PC-3 (cell line): ENCODE measurements around the gene H19. TPM values are rescaled to one million over a fixed set of nuclear protein-coding genes. Genes with fewer than 3 reads are reported as not detected.
A peak's percentile ranks its signal among the peaks of the same experiment; 100 is the strongest.

ENCODE experiments used
- ATAC-seq: fragments of 200-7000 bp; cut with Tn5 transposase; 2 replicates; pipeline ENCODE4 v1.9.1; 2020; ENCODE audit warnings: mild to moderate bottlenecking, moderate library complexity
- BruUV-seq: library from RNA; stranded (reverse); fragments of 400-500 nt; replicated peaks from 2 replicates; lab custom pipeline; 2021; lab: Mats Ljungman, UMichigan
- CTCF ChIA-PET: fragments of 300-600 bp; sonication (Branson Sonifier 250); formaldehyde crosslinking; loops from one replicate; lab custom pipeline; 2022; ENCODE audit warnings: antibody characterized with exemption; lab: Charles Lee
- POLR2A ChIA-PET: fragments of 300-600 bp; sonication (Branson Sonifier 250); formaldehyde crosslinking; loops from one replicate; lab custom pipeline; 2022; ENCODE audit warnings: antibody characterized with exemption; ENCODE audit not compliant: unreplicated experiment; lab: Charles Lee
- DNase-seq: peaks from one replicate; pipeline ENCODE4 v3.0.0-alpha.2; 2015
- H2AFZ ChIP-seq: fragments of 300-600 bp; sonication (generic); 2 replicates; pipeline ENCODE4 v1.6.0; 2016; ENCODE audit warnings: antibody characterized with exemption, low read length
- H3F3A ChIP-seq: fragments of 300-600 bp; sonication (generic); one replicate; pipeline ENCODE4 v1.6.0; 2017; ENCODE audit warnings: antibody characterized with exemption, low read length, control low read depth, mild to moderate bottlenecking; ENCODE audit not compliant: unreplicated experiment
- H3K27ac ChIP-seq: fragments of 300-600 bp; sonication (generic); 2 replicates; pipeline ENCODE4 v1.5.1; 2016; ENCODE audit warnings: mild to moderate bottlenecking, low read length
- H3K27me3 ChIP-seq: fragments of 300-600 bp; sonication (generic); 2 replicates; pipeline ENCODE4 v1.6.1; 2016; ENCODE audit warnings: low read length, mixed read lengths
- H3K36me3 ChIP-seq: fragments of 300-600 bp; sonication (generic); 2 replicates; pipeline ENCODE4 v1.6.1; 2016; ENCODE audit warnings: low read depth, mixed run types, low read length, mixed read lengths
- H3K4me1 ChIP-seq: fragments of 300-600 bp; sonication (generic); 2 replicates; pipeline ENCODE4 v1.5.1; 2016; ENCODE audit warnings: low read length; ENCODE audit not compliant: insufficient read depth
- H3K4me2 ChIP-seq: fragments of 300-600 bp; sonication (generic); 2 replicates; pipeline ENCODE4 v1.6.0; 2016; ENCODE audit warnings: low read length
- H3K4me3 ChIP-seq: fragments of 300-600 bp; sonication (generic); 2 replicates; pipeline ENCODE4 v1.5.1; 2016; ENCODE audit warnings: mild to moderate bottlenecking, low read length, mixed read lengths
- H3K79me2 ChIP-seq: fragments of 300-600 bp; sonication (generic); 2 replicates; pipeline ENCODE4 v1.6.1; 2017; ENCODE audit warnings: low read length, mixed read lengths
- H3K9ac ChIP-seq: fragments of 300-600 bp; sonication (generic); 2 replicates; pipeline ENCODE4 v1.6.0; 2016; ENCODE audit warnings: mild to moderate bottlenecking, low read length
- H3K9me2 ChIP-seq: fragments of 300-600 bp; sonication (generic); replicated peaks from 2 replicates; pipeline ENCODE4 v1.6.1; 2016; ENCODE audit warnings: mixed run types, low read length, mixed read lengths
- H3K9me3 ChIP-seq: fragments of 300-600 bp; sonication (generic); 2 replicates; pipeline ENCODE4 v1.6.1; 2016; ENCODE audit warnings: low read length, mixed read lengths
- H4K20me1 ChIP-seq: fragments of 300-600 bp; sonication (generic); 2 replicates; pipeline ENCODE4 v1.6.1; 2016; ENCODE audit warnings: low read length, mixed read lengths
- CTCF ChIP-seq: fragments of 300-600 bp; sonication (generic); conservative IDR thresholded peaks from 2 replicates; pipeline ENCODE4 v1.5.1; 2017; ENCODE audit warnings: antibody characterized with exemption, low read depth, mild to moderate bottlenecking, low read length
- EZH2 ChIP-seq: fragments of 300-600 bp; sonication (generic); IDR thresholded peaks from one replicate; pipeline ENCODE4 v1.6.1; 2017; ENCODE audit warnings: antibody characterized with exemption, mild to moderate bottlenecking, low read length; ENCODE audit not compliant: unreplicated experiment
- EZH2phosphoT487 ChIP-seq: fragments of 300-600 bp; sonication (generic); IDR thresholded peaks from 2 replicates; pipeline ENCODE4 v1.6.1; 2018; ENCODE audit warnings: mild to moderate bottlenecking, antibody characterized with exemption, low read length, borderline replicate concordance
- intact Hi-C: fragments of 100-400 bp; cut with micrococcal nuclease; formaldehyde crosslinking; loops from 2 replicates; pipeline ENCODE4 v1.9.0; 2023
- total RNA-seq: library from RNA; depleted of rRNA; stranded (reverse); fragments of >200 nt; gene quantifications from 2 replicates; pipeline ENCODE4 v1.2.3, GENCODE V29; 2014

H19 gene
- total RNA-seq, 1 experiment from 2014 or later = not detected

- no peaks in the 10 kb centered on the region for H3K4me1 ChIP-seq
- ChIA-PET CTCF (interaction anchor here (0.6 kb wide), 1 partner anchor 183 kb away, joined by 3 read pairs; no protein-coding TSS in a partner anchor), POLR2A (no interaction called here)
- no peak overlapping the region for H2AFZ ChIP-seq
- no peak overlapping the region for H3K4me2 ChIP-seq
- H3K4me3 ChIP-seq = no peak overlapping the region
- no peaks in the 10 kb centered on the region for H3F3A ChIP-seq
- ATAC-seq = peak; percentile 64
- no peak for TF ChIP-seq EZH2
- no peak for TF ChIP-seq CTCF
- TF ChIP-seq EZH2phosphoT487 = no peak
- H3K9ac ChIP-seq = no peak overlapping the region
- H3K79me2 ChIP-seq = no peaks in the 10 kb centered on the region
- intact Hi-C loops = no loop called here
- H3K36me3 ChIP-seq = no peaks in the 10 kb centered on the region
- no peaks in the 10 kb centered on the region for H3K9me2 ChIP-seq
- no TSS peak for BruUV-seq
- no peaks in the 10 kb centered on the region for H3K9me3 ChIP-seq
- H4K20me1 ChIP-seq = no peaks in the 10 kb centered on the region
- no peak overlapping the region for H3K27ac ChIP-seq
- DNase-seq = no peak
- H3K27me3 ChIP-seq = no peaks in the 10 kb centered on the region
These were observed 29.1 kb downstream of the H19 start for GRCh38 chr11:1968454-1969002.

GRCh38 chr11:1967641-1968225, 29.9 kb downstream of the H19 start:
- ATAC-seq (no peak), DNase-seq (no peak)
- TF ChIP-seq EZH2phosphoT487 = no peak
- no peak for TF ChIP-seq EZH2
- no peak for TF ChIP-seq CTCF
- no peaks in the 10 kb centered on the region for H3K4me1 ChIP-seq
- H2AFZ ChIP-seq = no peak overlapping the region
- CTCF ChIA-PET = interaction anchor here (0.6 kb wide), 1 partner anchor 183 kb away, joined by 3 read pairs; no protein-coding TSS in a partner anchor
- BruUV-seq = no TSS peak
- no peaks in the 10 kb centered on the region for H3F3A ChIP-seq
- POLR2A ChIA-PET = no interaction called here
- no peak overlapping the region for H3K27ac ChIP-seq
- no peak overlapping the region for H3K9ac ChIP-seq
- no peaks in the 10 kb centered on the region for H3K9me2 ChIP-seq
- H3K9me3 ChIP-seq = no peaks in the 10 kb centered on the region
- no peaks in the 10 kb centered on the region for H3K79me2 ChIP-seq
- no peak overlapping the region for H3K4me2 ChIP-seq
- no peaks in the 10 kb centered on the region for H4K20me1 ChIP-seq
- no peaks in the 10 kb centered on the region for H3K27me3 ChIP-seq
- H3K4me3 ChIP-seq = no peak overlapping the region
- H3K36me3 ChIP-seq = no peaks in the 10 kb centered on the region
- intact Hi-C loops = no loop called here

GRCh38 chr11:1966531-1966930, 31.1 kb downstream of the H19 start:
- no peak for ATAC-seq

More at GRCh38 chr11:1966531-1966930, 31.1 kb downstream of the H19 start:
- intact Hi-C loops = no loop called here
- ChIA-PET POLR2A (no interaction called here), CTCF (no interaction called here)
- Histone ChIP-seq H3K27me3 (no peaks in the 10 kb centered on the region), H3K9me2 (no peaks in the 10 kb centered on the region), H2AFZ (no peak overlapping the region), H3K4me2 (no peak overlapping the region), H3F3A (no peaks in the 10 kb centered on the region), H3K9ac (no peak overlapping the region), H3K36me3 (no peaks in the 10 kb centered on the region), H3K27ac (no peak overlapping the region), H4K20me1 (no peaks in the 10 kb centered on the region), H3K4me3 (no peak overlapping the region), H3K4me1 (no peaks in the 10 kb centered on the region), H3K9me3 (no peaks in the 10 kb centered on the region), H3K79me2 (no peaks in the 10 kb centered on the region)
- BruUV-seq = no TSS peak
- DNase-seq = no peak
- no peak for TF ChIP-seq EZH2
- no peak for TF ChIP-seq EZH2phosphoT487
